GM12878 (cell line): ENCODE data around the gene MANBA. TPM values are rescaled to one million over a fixed set of nuclear protein-coding genes. Genes with fewer than 3 reads are reported as not detected.

Experiments
- IRF4 ChIP-seq: IDR thresholded peaks from 2 replicates; pipeline ENCODE4 v1.6.1; 2011; ENCODE audit warnings: low read depth, low read length
- JUNB ChIP-seq: IDR thresholded peaks from 2 replicates; pipeline ENCODE4 v1.6.1; 2016; ENCODE audit warnings: antibody characterized with exemption, mild to moderate bottlenecking
- ZNF217 ChIP-seq: fragments of 450-650 bp; IDR thresholded peaks from 2 replicates; pipeline ENCODE4 v1.6.1; 2017; ENCODE audit warnings: antibody characterized with exemption, mild to moderate bottlenecking
- polyA plus RNA-seq, 11 experiments: library from polyadenylated mRNA; depleted of rRNA in 4 of 11; unstranded in 6 of 11; stranded (reverse) in 5 of 11; fragments of >200 nt; fragmentation: Nextera tagmentation in 4 of 11; fragmentation: Illumina TruSeq in 1 of 11; extraction: Ambion mirVana in 4 of 11; extraction: Trizol in 1 of 11; gene quantifications; 1 replicate in 1 of 11; 2 replicates in 10 of 11; pipeline versions ENCODE4 v1.2.1 to v1.2.3, GENCODE V29; 2011 to 2016; ENCODE audit warnings: inconsistent platforms in 2 of 11, missing spikeins in 2 of 11, low read depth in 1 of 11
- total RNA-seq, 4 experiments: library from RNA; depleted of rRNA in 3 of 4; stranded (reverse); fragments of >200 nt in 3 of 4; fragmentation: Illumina TruSeq in 1 of 4; extraction: Trizol in 1 of 4; gene quantifications; 2 replicates each; pipeline versions ENCODE4 v1.2.1 to v1.2.3, GENCODE V29; 2013 to 2021
- TF ChIP-seq, protein P1 (sequence below): fragments of 150-350 bp; IDR thresholded peaks from 2 replicates; pipeline ENCODE4 v1.6.1; 2016; ENCODE audit warnings: low read depth, low read length
- TF ChIP-seq, protein P2 (sequence below): fragments of 450-650 bp; IDR thresholded peaks from 2 replicates; pipeline ENCODE4 v1.6.1; 2016; ENCODE audit warnings: mild to moderate bottlenecking
- TF ChIP-seq, protein P3 (sequence below): IDR thresholded peaks from 2 replicates; pipeline ENCODE4 v1.6.1; 2012; ENCODE audit warnings: low read depth, low read length, improper control_type of control experiment

Gene MANBA
- total and polyA plus RNA-seq, 10 of the 15 experiments (the other 5 are each of a cell fraction or from before 2014, with no cell fraction given), result 3.8 to 19.0 (median 12.5) TPM

DNA sequence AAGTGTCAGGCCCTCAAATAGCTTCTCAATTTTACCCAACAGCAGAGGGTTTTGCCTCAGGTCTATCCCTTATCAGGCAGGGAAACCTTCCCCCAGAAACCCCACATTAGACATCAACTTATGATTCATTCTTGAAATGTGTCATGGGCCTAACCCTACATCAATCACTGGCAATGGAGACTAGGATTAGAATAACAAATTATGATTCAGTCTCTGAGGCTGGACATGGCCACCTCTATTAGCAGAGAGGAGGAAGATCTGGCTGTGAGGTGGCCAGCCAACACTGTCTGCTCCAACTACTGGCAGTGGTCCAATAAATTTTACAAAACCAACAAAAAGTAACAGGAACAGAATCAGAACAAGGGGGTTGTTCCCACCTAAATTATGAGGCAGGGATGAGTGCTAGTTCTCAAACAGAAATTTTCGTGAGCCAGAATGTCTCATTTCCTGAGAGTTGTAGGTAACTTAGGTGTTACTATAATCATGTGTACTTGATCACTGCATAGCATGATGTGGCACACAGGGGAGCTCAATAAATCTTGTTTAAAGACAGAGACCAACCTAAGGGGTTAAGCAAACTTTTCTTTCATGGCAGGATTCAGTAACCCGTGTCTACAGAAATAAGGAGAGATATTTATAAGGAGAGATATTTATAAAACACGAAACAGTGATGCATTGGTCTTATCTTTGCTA lies 132.8 kb downstream of the MANBA start (continued):
- TF ChIP-seq, protein P1, sequence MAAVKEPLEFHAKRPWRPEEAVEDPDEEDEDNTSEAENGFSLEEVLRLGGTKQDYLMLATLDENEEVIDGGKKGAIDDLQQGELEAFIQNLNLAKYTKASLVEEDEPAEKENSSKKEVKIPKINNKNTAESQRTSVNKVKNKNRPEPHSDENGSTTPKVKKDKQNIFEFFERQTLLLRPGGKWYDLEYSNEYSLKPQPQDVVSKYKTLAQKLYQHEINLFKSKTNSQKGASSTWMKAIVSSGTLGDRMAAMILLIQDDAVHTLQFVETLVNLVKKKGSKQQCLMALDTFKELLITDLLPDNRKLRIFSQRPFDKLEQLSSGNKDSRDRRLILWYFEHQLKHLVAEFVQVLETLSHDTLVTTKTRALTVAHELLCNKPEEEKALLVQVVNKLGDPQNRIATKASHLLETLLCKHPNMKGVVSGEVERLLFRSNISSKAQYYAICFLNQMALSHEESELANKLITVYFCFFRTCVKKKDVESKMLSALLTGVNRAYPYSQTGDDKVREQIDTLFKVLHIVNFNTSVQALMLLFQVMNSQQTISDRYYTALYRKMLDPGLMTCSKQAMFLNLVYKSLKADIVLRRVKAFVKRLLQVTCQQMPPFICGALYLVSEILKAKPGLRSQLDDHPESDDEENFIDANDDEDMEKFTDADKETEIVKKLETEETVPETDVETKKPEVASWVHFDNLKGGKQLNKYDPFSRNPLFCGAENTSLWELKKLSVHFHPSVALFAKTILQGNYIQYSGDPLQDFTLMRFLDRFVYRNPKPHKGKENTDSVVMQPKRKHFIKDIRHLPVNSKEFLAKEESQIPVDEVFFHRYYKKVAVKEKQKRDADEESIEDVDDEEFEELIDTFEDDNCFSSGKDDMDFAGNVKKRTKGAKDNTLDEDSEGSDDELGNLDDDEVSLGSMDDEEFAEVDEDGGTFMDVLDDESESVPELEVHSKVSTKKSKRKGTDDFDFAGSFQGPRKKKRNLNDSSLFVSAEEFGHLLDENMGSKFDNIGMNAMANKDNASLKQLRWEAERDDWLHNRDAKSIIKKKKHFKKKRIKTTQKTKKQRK, result no peak
- TF ChIP-seq IRF4 (0 out of 2 replicates have a peak, but pooled peaks have one; percentile 30), JUNB (peak; percentile 73), ZNF217 (no peak)
- TF ChIP-seq, protein P2, sequence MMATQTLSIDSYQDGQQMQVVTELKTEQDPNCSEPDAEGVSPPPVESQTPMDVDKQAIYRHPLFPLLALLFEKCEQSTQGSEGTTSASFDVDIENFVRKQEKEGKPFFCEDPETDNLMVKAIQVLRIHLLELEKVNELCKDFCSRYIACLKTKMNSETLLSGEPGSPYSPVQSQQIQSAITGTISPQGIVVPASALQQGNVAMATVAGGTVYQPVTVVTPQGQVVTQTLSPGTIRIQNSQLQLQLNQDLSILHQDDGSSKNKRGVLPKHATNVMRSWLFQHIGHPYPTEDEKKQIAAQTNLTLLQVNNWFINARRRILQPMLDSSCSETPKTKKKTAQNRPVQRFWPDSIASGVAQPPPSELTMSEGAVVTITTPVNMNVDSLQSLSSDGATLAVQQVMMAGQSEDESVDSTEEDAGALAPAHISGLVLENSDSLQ, result peak; percentile 67
- TF ChIP-seq, protein P3, sequence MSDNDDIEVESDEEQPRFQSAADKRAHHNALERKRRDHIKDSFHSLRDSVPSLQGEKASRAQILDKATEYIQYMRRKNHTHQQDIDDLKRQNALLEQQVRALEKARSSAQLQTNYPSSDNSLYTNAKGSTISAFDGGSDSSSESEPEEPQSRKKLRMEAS, result no peak
